HG03460 (cell line): ENCODE measurements around the gene KRT9.

Source experiments
- ATAC-seq: cut with Tn5 transposase; IDR thresholded peaks from one replicate; pipeline ENCODE4 v1.9.1; 2021; ENCODE audit not compliant: unreplicated experiment

The KRT9 gene

DNA sequence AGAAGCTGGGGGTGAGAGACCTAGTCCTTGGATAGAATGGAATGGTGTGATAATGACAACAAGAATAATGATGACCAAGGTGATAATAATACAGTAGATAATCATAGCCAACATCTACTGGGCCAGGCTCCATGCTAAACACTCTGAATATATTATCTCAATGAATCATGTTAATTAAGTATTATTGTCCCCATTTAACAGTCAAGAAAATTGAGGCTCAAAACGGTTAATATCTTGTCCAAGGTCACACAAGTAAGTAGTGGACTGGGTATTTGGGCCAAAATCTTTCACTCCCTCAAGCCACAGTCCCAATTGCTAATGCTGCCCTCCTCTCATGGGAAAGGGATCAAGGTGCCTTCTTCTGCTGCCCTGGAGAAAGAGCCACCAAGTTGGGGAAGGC lies 39.9 kb downstream of the KRT9 start:
- ATAC-seq: no peak

DNA sequence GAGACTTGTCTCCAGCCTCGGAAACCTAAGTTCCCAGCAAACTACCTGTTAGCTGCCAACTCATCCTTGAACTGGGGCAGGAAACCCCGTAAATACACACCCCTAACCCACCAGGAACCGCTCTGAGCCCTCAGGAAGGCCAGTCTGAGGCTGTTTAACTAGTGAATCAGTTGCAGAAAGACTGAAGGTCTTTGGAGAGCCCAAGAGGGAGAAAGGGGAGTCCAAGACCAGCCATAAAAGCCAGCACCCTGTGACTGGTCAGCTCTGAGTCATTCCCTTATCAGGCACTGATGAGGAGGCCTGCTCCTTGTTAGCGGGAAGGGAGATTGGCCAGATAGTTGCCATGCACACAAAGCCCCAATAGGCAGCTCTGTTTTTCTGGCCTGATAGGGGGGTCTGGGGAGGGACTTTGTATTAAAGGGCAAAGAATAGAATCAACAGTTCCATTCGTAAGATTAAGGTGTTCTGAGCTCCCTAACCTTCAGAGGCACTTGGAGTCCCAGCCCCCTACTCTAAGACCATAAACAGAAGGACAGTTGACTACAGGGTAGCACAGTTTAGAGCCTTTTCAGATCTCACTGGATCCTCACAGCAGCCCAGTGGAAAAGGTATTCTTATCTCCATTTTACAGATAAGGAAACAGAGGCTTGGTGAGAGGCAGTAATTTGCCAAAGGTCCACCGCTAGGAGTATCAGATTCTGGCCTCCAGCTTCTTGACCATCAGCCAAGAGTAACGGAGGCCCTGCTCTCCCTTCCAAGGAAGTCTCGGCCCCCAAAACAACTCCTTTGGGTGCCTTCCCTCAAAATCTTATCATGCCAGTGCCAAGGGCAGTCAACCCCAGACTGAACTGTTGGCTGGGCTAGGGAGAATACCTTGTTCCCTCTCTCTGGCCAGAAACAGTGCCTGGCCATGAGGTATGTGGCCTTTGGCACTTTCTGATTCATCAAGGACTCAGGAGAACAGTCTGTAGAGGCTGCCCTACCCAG lies 41.5 kb downstream of the KRT9 start:
- no peak for ATAC-seq

DNA sequence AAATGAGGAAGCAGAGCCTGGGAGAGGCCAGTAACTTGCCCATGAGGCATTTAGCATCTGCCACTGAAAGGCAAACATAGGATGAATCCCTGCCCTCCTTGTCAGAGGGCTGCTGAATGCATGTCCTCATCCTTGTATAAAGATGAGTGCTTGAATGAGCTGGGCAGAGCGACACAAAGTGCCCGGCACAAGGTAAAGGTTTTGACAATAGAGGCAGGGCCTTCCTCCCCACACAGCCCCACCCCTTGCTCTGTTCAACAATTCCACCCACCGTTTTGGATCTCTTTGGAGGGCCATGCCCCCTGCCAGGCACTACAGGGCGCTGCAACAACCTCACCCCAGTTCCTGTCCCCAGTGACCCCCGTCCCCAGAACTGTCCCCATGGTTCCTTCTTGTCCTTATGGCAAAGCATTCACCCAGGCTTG lies 42.4 kb downstream of the KRT9 start:
- ATAC-seq: no peak

DNA sequence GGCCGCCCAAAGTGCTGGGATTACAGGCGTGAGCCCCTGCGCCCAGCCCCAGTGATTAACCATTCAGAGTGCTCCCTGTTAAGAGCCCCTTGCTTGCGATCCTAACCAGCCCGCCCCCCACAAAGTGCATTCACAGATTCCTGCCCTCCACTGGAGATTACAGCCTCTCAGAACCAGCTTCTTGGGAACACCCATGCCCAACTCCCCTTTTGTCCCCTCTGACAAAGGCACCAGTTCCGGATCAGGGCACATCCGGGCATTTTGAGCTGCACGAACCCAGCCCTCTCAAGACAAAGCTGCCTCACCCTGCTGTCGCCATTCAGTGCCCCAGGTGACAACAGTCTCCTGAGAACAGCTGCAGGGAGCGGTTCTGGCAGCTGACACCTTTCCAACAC lies 42.9 kb downstream of the KRT9 start:
- no peak for ATAC-seq

DNA sequence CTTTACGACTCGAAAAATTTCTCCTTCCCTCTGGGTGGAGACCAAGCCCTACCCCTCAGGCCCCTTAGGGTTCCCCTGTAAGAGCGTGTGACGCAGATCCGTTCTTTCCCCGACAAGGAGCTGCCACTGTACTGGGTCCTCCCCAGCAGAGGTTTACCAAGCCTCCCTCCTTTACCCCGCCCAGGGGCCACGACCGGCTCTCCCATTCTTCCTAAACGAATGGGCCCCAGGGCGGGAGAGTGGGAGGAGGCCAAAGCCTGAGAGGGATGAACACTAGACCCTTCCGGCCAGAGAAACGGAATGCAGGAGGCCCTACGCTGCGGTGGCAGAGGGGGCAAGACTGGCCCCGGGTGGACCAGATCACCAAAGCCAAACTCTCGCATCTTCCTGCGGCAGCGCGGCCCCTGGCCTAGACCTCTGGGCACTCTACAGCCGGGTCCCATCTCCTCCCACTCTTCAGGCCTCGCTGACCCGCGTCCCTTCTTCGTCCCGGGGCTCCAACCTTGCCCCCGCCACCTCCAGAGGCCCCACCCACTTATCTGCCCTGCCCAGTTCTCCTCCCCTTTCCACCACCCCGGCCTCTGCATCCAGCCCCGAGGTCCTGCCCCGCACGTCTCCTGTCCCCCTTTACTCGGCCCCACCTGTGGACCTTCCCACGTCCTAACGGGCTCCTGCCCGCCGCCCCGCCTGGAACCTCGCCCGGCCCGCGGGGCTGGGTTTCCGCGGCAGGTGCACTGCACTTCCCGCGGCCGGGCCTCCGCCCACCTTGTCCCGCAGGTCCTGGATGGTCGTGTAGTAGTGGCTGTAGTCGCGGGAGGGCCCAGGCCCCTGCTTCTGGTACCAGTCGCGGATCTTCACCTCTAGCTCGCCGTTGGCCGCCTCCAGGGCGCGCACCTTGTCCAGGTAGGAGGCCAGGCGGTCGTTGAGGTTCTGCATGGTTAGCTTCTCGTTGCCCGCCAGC lies 44.5 kb downstream of the KRT9 start:
- no peak for ATAC-seq

DNA sequence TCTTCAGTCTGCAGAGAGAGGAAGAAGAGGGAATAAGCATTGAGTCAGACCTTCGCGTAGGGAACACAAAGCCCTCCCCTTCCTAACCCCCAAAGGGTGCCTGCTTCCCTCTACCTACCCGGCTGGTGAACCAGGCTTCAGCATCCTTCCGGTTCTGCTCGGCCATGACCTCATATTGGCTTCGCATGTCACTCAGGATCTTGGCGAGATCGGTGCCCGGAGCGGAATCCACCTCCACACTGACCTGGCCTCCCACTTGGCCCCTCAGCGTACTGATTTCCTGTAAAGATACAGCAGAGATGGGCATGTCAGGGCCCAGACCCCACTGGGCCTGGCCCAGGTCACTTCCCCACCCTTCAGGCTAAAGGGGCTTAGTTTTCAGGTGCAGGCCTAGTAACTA lies 47.6 kb downstream of the KRT9 start:
- ATAC-seq: no peak

DNA sequence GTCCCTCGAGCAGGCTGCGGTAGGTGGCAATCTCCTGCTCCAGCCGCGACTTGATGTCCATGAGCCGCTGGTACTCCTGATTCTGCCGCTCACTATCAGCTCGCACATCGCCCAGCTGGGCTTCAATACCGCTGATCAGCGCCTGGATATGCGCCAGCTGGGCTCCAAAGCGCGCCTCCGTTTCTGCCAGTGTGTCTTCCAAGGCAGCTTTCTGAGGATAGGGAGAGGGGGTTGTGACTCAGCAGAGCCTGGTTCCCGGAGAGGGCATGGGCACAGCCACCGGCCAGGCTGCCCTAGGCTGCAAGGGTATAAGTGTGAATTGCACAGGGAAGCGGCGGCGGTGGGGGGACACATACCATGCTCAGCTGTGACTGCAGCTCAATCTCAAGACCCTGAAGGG lies 48.1 kb downstream of the KRT9 start:
- ATAC-seq: no peak

DNA sequence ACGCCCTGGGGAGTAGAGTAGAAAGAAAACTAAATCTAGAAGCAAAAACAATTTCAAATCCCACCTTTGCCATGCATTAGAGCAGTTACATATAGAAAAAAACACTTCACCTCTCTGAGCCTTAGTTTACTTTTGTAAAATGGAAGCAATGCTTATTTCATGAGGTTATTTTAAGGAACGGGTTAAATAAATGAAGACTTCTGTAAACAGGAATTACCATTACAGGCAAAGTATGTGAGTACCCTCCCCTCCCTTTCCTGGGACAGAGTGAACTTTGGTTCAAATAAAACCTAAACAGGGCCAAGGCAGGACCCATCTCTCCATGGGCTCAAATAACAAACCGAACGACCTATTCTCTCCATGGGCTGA lies 48.6 kb downstream of the KRT9 start:
- no peak for ATAC-seq

DNA sequence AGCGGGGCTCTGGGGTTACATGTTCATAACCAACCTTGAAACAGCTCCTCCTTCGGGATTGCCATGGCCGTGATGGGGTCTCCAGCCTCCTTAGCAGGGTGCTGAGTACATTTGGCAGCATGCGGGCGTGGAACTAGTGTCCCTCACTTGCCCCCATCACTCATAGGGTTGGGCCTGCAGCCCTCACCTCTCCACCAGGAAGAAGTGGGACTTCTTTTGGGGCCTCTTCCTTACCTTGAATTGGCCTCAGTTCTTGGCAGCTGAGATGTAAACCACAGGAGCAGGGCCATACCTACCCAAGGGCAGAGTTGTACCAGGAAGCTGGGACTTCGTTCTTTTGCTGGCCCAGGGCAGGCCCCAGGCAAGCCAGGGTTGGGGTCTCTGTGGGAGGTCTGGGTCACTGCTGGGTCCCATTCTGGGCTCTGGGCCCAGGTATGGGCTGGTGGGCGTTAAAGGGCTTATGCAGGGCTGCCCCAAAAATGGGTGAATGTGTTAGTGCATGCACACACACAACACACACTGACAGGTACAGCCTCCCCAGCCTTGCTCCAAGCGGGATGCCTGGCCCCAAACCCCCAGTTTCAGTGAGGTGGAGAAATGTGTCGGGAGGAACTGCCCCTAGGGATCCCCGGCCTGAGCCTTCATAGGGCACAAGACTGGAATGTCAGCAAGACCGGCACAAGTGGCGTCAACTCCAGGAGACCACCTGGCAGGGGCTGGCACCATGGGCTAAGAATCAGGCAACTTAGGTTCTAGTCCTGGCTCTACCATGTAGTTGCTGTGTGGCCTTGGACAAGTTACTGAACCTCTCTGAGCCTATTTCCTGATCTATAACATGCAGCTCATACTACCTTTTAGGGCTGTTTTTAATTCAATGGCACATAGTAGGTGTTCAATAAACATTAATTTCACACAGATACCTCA lies 49.3 kb downstream of the KRT9 start:
- no peak for ATAC-seq

DNA sequence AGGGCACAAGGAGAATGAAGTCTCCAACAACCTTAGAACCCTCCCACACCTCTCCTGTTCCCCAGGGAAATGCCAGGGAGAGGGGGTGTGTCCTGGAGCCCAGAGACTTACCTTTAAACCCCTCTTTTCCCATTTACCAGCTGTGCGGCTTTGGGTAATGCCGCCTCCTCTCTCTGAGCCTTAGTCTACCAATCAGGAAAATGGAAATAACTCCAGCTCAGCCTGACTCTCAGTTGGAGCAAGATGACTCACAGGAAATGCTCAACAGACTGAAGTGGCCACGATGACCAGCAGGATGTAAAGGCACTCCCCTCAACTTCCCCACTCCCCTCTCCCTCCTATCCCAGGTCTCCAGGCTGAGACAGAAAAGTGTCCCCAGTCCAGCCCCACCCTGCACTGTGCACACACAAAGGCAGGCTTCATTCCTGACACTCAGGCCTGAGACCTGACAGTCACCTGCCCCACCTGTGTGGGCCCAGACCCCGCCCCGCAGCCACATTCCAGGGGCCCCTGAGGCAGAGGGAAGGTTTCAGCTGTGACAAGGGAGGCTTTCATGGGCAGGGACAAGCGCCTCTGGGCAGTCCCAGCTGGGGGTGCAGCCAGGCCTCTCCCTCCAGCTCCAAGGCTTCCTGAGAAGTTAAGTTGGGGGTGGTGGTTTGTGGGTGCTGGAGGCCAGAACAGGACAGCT lies 50.1 kb downstream of the KRT9 start:
- ATAC-seq: no peak

DNA sequence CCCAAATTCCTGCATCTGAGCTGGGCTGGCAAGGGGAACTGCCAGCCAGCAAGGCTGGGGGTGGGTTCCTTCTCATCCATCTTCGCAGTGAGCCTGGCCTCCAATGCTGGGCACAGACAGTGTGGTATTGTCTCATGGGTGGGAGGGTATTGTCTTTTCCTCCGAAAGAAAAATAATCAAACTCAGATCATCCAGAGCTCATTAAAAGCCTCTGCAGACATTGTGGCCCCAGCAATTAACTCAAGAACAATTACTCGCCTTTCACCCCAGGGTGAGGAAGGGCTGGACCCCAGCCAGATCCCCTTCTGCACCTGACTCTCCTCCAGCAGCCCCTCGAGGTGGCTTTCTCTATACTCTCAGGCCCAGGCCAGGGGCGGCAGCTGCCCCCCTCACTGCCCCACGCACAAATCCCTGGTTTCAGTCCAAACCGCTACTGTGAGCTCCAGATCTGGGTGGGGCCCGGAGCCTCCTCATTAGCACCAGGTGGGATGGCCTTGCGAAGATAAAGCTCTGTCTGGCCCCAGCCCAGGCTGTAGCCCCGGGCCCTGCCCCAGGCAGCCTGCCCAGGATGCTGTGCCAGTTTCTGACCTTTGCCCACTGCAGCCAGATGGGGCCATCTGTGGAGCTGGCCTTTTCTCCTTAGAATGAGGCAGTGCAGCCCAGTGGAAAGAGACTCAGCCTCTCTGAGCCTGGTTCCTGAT lies 50.9 kb downstream of the KRT9 start:
- ATAC-seq: no peak

DNA sequence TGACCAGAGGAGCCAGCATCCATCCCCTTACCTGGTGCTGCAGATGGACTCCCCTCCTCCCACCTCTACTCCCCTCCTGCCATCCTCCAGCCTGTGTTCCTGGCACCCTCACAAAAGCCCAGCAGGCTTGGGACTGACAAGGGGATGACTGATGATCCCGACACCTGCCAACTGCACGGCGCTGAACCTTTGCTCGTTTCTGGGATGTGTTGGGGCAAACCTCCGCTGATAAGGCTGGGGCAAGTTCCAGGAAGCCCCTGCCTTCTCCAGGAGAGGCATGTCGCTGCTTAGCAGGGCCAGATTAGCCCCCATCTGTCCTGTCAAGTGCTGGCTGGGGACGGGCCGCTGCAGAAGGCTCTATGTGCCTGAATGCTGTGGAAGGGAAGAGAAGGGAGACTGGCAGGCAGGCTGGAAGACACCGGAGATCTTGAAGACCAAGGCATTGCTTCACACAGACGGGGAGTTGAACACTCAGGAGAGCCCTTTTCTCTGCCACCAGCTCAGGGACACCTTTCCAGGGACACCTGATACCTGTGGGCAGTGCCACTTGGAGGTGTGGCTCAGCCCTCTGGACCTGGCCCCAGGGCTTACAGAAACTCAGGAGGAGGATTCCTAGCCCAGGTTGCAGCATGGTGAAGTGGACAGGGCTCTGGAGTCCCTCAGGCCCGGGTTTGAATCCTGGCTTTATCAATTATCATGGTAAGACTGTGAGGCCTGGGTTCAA lies 52.2 kb downstream of the KRT9 start:
- no peak for ATAC-seq

DNA sequence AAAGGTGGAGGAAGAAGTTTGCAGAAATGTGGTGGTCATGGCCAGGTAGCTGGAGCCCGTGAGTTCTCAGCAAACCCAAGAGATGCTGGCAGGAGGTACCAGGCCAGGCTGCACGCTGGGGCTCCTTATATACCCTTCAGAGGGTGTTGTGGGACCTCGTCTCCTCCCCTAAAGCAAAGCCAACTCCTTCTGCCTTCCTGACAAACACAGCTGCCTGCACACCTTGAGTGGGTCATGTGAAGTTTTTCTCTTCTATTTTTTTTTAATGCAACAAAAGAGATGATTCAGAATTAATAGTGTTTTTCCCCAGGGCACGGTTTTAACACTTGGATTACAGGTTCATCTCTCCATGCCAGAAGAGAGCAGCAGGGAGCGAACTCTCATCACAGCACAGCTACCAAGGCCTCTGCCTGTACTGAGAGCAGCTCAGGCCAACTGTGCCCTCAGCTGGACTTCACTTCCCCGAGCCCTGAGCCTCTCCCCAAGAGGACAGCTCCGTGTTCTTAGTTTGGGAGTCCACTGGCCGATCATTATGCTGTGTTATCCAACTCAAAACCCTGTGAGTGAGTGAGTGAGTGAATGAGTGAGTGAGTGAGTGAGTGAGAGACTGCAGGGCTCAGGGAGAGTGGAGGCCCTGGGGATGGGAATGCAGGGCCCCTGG lies 52.9 kb downstream of the KRT9 start, which contains the start of gene KRT15:
KRT15 (minus strand) TSS at position 102 of the 661 bp plus-strand sequence; CDS start at position 39, 63 bp downstream.
- no peak for ATAC-seq

DNA sequence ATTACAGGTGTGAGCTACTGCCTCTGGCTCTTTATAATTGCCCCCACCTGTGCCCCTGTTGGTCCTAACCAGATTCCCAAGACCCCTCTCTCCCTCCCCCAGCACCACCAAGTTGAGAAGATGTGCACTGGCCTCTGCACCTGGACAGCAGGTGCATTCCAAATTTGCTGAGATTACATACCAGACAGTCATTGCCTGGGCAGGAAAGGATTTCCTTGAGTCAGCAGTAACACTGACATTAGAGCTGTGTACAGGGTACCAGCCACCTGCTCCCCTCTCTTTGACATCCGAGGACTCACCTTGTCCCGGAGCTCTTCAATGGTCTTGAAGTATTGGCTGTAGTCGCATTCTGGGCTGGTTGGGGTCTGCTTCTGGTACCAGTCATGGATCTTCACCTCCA lies 53.8 kb downstream of the KRT9 start:
- no peak for ATAC-seq

DNA sequence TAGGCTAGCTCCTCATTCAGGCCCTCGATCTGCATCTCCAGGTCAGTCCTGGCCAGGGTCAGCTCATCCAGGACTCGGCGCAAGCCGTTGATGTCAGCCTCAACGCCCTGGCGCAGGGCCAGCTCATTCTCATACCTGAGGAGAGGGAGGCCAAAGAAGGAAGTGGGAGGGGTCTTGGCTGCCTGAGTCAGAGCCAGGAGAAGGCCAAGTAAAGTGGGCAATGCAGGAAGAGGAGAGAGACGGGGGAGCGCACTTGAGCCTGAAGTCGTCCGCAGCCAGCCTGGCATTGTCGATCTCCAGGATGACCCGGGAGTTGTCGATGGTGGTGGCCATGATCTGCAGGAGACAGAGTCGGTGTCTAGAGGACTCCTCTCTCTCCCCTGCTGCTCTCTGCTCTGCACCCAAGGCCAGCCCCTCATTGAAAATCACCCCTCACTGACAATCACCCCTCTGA lies 55.0 kb downstream of the KRT9 start:
- no peak for ATAC-seq

DNA sequence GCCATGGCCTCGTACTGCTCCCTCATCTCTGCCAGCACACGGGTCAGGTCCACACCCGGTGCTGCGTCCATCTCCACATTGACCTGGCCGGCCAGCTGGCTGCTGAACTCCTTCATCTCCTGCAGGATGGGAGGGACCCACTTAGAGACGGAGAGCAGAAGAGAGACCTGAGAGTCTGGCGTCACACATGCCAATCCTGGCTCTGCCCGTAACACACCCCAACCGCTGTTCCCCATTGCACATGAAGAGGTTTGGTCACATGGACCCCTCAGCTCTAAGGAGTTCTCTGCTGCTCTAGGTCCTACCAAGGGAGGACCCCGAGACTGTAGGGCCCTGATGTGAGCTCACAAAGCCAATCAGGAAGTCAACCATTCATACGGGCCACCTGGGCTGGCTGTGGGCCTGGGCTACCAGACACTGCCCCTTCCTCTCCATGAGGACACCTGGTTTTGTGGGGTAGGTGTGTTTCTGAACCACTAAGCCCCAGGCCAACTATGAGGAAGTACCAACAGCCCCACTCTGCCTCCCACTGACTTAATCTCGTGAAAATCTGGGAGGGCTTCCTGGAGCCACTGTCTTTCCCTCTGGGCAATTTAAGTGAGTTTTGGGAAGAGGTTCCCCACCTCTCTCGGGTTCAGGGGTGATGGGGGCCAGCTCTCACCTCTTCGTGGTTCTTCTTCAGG lies 55.6 kb downstream of the KRT9 start:
- no peak for ATAC-seq
